Sigmoid colon (tissue), 4 donors: Measurements from ENCODE around the gene UBXN11.

Experiments used
- EP300 ChIP-seq, 4 donors: sonication (generic); formaldehyde crosslinking; IDR thresholded peaks; one replicate each; pipeline ENCODE4 v1.6.1; 2017; ENCODE audit warnings: antibody characterized with exemption in 4 of 4
- POLR2A ChIP-seq, 2 donors: fragments of 450-650 bp; IDR thresholded peaks; one replicate each; pipeline ENCODE4 v1.6.1; 2016; ENCODE audit warnings: antibody characterized with exemption in 2 of 2, mild to moderate bottlenecking in 2 of 2, moderate library complexity in 2 of 2
- POLR2AphosphoS5 ChIP-seq, 4 donors: sonication (generic); formaldehyde crosslinking; IDR thresholded peaks; one replicate each; pipeline ENCODE4 v1.6.1; 2017; ENCODE audit warnings: antibody characterized with exemption in 4 of 4
- TF ChIP-seq, protein P1 (sequence below), 4 experiments: fragments of 450-650 bp in 3 of 4; fragments of 200-600 bp in 1 of 4; IDR thresholded peaks; one replicate each; pipeline ENCODE4 v1.5.1; 2016 to 2019; ENCODE audit warnings: antibody characterized with exemption in 4 of 4, mild to moderate bottlenecking in 3 of 4, moderate library complexity in 2 of 4

DNA sequence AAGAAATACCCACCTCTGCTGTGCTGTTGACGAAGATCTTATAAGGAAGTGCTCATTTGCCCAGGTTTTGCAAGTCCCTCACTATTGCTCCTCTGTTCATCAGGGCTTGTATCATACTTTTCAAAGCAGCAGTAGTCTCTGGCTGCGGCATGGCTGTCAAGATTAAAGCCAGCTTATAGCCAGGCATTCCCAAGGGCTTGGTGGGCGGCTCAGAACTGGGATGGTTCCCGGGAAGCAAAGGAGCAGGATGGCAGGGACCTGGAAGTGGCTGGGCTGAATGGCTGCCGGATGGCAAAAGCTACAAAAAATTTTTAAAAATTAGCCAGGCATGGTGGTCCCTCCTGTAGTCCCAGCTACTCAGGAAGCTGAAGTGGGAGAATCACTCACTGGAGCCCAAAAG lies 43.2 kb downstream of the UBXN11 start:
- TF ChIP-seq, protein P1, sequence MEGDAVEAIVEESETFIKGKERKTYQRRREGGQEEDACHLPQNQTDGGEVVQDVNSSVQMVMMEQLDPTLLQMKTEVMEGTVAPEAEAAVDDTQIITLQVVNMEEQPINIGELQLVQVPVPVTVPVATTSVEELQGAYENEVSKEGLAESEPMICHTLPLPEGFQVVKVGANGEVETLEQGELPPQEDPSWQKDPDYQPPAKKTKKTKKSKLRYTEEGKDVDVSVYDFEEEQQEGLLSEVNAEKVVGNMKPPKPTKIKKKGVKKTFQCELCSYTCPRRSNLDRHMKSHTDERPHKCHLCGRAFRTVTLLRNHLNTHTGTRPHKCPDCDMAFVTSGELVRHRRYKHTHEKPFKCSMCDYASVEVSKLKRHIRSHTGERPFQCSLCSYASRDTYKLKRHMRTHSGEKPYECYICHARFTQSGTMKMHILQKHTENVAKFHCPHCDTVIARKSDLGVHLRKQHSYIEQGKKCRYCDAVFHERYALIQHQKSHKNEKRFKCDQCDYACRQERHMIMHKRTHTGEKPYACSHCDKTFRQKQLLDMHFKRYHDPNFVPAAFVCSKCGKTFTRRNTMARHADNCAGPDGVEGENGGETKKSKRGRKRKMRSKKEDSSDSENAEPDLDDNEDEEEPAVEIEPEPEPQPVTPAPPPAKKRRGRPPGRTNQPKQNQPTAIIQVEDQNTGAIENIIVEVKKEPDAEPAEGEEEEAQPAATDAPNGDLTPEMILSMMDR (IDR thresholded peaks at IDR 0.05) = no peak
- TF ChIP-seq EP300 (IDR thresholded peaks at IDR 0.05) (no peak), POLR2AphosphoS5 (IDR thresholded peaks at IDR 0.05) (no peak), POLR2A (IDR thresholded peaks at IDR 0.05) (no peak)
